ENCODE data around the gene USP54. TPM values are rescaled to one million over a fixed set of nuclear protein-coding genes. Genes with fewer than 3 reads are reported as not detected.

Gene USP54
- total and polyA plus RNA-seq, 9 of the 15 experiments (the other 6 are each of a cell fraction or from before 2014, with no cell fraction given) = 3.8 to 40.1 (median 16.9) TPM

DNA sequence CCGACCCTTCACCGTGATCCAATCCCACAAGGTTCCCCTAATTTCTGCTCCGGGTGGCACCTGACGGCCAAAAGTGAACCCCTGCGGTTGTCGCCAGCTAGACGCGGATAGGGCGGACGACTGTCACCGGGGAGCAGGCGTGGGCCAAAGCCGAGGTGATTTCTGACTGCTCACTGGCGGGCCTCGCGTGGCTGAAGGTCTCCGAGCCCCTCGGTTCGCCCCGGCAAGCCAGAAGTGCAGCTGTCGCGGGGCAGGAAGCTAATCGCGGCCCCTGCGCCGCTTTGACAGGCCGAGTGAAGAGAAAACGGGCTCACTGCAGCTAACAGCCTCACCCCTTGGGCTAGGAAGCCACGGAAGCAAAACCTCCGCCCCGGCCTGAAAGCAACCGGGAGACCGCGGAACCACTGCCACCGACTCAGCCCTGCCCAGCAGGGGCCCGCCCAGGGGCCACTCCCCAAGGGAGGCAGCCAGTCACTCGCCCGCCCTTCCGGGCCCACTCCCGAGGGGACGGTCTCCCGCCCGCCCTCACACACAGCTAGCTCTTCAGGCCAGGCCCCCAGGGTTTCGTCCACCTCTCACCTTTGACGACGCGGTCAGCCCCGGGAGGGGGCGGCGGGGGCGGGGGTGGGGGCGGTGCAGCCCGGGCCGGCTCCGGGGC, 95.8 kb downstream of the USP54 start (continued):
- TF ChIP-seq, protein P1, sequence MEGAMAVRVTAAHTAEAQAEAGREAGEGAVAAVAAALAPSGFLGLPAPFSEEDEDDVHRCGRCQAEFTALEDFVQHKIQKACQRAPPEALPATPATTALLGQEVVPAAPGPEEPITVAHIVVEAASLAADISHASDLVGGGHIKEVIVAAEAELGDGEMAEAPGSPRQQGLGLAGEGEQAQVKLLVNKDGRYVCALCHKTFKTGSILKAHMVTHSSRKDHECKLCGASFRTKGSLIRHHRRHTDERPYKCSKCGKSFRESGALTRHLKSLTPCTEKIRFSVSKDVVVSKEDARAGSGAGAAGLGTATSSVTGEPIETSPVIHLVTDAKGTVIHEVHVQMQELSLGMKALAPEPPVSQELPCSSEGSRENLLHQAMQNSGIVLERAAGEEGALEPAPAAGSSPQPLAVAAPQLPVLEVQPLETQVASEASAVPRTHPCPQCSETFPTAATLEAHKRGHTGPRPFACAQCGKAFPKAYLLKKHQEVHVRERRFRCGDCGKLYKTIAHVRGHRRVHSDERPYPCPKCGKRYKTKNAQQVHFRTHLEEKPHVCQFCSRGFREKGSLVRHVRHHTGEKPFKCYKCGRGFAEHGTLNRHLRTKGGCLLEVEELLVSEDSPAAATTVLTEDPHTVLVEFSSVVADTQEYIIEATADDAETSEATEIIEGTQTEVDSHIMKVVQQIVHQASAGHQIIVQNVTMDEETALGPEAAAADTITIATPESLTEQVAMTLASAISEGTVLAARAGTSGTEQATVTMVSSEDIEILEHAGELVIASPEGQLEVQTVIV (CRISPR knock-in tag; IDR thresholded peaks at IDR 0.05; ENCODE audit: borderline replicate concordance) = no peak; the same call in 1 of the 2 replicates
- TF ChIP-seq HDAC1 (IDR thresholded peaks at IDR 0.05) (peak in 1 of 2 experiments; percentile 88; a peak in 2 of 4 replicates), TEAD1 (CRISPR knock-in tag; IDR thresholded peaks at IDR 0.05) (no peak; a peak in 1 of 4 replicates), NR2F6 (CRISPR knock-in tag; IDR thresholded peaks at IDR 0.05) (no peak), CC2D1A (IDR thresholded peaks at IDR 0.05) (no peak), HNRNPL (IDR thresholded peaks at IDR 0.05; ENCODE audit: low read depth, low read length) (peak; percentile 94), MYBL2 (IDR thresholded peaks at IDR 0.05; ENCODE audit: low read depth) (no peak), MYBL2 (CRISPR knock-in tag; IDR thresholded peaks at IDR 0.05; ENCODE audit: borderline replicate concordance) (no peak), ZNF24 (IDR thresholded peaks at IDR 0.05) (peak; percentile 44; the same call in 1 of the 2 replicates), NCOA4 (IDR thresholded peaks at IDR 0.05; ENCODE audit: partially characterized antibody) (no peak), ZNF224 (CRISPR knock-in tag; IDR thresholded peaks at IDR 0.05) (no peak), MYNN (IDR thresholded peaks at IDR 0.05) (0 out of 2 replicates have a peak, but pooled peaks have one; percentile 22), MYNN (CRISPR knock-in tag; IDR thresholded peaks at IDR 0.05) (no peak), ZZZ3 (IDR thresholded peaks at IDR 0.05) (no peak)
- TF ChIP-seq, protein P2, sequence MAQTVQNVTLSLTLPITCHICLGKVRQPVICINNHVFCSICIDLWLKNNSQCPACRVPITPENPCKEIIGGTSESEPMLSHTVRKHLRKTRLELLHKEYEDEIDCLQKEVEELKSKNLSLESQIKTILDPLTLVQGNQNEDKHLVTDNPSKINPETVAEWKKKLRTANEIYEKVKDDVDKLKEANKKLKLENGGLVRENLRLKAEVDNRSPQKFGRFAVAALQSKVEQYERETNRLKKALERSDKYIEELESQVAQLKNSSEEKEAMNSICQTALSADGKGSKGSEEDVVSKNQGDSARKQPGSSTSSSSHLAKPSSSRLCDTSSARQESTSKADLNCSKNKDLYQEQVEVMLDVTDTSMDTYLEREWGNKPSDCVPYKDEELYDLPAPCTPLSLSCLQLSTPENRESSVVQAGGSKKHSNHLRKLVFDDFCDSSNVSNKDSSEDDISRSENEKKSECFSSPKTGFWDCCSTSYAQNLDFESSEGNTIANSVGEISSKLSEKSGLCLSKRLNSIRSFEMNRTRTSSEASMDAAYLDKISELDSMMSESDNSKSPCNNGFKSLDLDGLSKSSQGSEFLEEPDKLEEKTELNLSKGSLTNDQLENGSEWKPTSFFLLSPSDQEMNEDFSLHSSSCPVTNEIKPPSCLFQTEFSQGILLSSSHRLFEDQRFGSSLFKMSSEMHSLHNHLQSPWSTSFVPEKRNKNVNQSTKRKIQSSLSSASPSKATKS (CRISPR knock-in tag; IDR thresholded peaks at IDR 0.05) = no peak
- TF ChIP-seq, protein P3, sequence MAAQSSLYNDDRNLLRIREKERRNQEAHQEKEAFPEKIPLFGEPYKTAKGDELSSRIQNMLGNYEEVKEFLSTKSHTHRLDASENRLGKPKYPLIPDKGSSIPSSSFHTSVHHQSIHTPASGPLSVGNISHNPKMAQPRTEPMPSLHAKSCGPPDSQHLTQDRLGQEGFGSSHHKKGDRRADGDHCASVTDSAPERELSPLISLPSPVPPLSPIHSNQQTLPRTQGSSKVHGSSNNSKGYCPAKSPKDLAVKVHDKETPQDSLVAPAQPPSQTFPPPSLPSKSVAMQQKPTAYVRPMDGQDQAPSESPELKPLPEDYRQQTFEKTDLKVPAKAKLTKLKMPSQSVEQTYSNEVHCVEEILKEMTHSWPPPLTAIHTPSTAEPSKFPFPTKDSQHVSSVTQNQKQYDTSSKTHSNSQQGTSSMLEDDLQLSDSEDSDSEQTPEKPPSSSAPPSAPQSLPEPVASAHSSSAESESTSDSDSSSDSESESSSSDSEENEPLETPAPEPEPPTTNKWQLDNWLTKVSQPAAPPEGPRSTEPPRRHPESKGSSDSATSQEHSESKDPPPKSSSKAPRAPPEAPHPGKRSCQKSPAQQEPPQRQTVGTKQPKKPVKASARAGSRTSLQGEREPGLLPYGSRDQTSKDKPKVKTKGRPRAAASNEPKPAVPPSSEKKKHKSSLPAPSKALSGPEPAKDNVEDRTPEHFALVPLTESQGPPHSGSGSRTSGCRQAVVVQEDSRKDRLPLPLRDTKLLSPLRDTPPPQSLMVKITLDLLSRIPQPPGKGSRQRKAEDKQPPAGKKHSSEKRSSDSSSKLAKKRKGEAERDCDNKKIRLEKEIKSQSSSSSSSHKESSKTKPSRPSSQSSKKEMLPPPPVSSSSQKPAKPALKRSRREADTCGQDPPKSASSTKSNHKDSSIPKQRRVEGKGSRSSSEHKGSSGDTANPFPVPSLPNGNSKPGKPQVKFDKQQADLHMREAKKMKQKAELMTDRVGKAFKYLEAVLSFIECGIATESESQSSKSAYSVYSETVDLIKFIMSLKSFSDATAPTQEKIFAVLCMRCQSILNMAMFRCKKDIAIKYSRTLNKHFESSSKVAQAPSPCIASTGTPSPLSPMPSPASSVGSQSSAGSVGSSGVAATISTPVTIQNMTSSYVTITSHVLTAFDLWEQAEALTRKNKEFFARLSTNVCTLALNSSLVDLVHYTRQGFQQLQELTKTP (IDR thresholded peaks at IDR 0.05; ENCODE audit: low read depth in 1 of 2, partially characterized antibody in 2 of 2) = peak in 1 of 2 experiments; percentile 49
- TF ChIP-seq, protein P4, sequence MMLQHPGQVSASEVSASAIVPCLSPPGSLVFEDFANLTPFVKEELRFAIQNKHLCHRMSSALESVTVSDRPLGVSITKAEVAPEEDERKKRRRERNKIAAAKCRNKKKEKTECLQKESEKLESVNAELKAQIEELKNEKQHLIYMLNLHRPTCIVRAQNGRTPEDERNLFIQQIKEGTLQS (IDR thresholded peaks at IDR 0.05) = no peak
- TF ChIP-seq, protein P4 (CRISPR knock-in tag; conservative IDR thresholded peaks at IDR 0.05) = peak; percentile 64

All from K562 (cell line).